ENCODE measurements around the gene PLXNA4.

DNA sequence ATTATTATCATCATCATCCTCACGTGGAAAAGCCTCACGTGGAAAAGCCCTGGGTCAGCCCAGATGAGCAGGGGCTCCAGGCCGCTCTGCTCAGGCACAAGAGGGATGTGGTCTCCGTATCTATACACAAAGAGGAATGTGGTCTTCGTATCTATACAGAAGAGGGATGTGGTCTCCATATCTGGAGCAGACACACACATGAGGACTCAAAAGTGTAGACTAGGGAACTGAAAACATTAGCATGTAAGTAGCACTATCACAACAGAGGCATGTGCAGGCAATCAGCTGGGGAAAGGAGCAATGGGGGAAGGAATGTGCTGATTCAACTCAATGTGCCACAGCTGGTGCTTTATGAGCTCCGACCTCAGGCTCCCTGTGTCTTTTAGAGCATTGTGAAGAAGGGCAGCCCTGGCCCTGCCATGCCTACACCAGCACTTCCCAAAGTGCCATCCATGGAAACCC lies 86.5 kb downstream of the PLXNA4 start:
- TF ChIP-seq POLR2A (IDR thresholded peaks at IDR 0.05; ENCODE audit: extremely low read depth, insufficient read length) (no peak), MYC (IDR thresholded peaks at IDR 0.05; ENCODE audit: low read depth, low read length) (no peak)
